ENCODE results near the gene EDIL3.

Gene EDIL3

DNA sequence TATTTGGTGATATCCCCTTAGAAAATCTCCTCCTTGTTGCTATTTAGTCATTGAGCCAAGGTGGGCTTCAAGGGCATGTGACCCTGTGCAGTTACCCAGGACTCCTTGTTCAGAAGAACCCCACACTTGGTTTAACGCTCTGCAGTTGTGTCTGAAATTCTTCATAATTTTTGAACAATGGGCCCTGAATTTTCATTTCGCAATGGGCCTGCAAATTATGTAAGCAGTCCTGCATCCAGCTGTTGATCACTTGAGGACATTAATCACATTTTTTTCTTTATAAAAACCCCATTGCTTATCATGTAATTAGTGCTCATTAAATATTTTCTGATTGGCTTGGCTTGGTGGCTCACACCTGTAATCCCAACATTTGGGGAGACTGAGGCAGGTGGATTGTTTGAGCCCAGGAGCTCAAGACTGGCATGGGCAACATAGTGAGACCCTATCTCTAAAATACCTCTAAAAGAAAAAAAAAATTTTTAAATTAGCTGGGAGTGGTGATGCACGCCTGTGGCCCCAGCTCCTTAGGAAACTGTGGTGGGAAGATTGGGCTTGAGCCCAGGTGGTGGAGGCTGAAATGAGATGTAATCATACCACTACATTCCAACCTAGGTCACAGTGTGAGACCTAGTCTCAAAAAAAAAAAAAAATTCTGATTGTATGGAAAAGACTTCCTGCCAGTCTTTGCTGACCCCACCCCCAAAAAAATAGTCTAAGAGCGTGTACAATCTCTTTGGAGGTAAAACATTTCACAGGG lies 469.8 kb downstream of the EDIL3 start:
- no peaks in the 10 kb centered on the region for H3K27me3 ChIP-seq (ENCODE audit: control insufficient read depth, insufficient read depth, low read length)
- no peaks in the 10 kb centered on the region for H3K36me3 ChIP-seq (ENCODE audit: control insufficient read depth, low read depth, low read length)
- no peak overlapping the region for H3K9ac ChIP-seq (ENCODE audit: low read length)
- no peak overlapping the region for H3K27ac ChIP-seq (ENCODE audit: low read length)
- peaks cover 9% of the 10 kb centered on the region for H3K4me1 ChIP-seq (ENCODE audit: control insufficient read depth, low read depth, low read length)
- H3K4me3 ChIP-seq (ENCODE audit: low read length), result no peak overlapping the region
- no peaks in the 10 kb centered on the region for H3K9me3 ChIP-seq (ENCODE audit: control insufficient read depth, low read depth, low read length)

DNA sequence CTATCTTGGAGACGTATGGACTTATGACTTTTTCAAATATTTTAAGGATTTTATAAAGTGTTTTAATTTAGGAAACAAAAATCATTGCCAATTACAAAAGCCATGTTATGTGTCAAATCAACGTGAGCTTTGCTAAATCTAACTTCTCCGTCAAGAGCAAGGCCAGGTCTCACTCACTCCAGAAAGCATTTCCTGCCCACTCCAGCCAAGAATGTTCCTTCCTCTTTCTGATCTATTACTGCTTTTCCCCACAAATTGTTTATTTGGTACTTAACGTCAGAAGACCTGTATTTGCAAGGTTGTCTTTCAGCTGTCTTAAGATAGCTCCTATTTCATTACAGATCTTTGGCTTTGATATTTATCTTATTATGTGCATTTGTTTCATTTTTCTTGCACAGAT lies 470.5 kb downstream of the EDIL3 start:
- no peaks in the 10 kb centered on the region for H3K36me3 ChIP-seq (ENCODE audit: control insufficient read depth, low read depth, low read length)
- H3K27ac ChIP-seq (ENCODE audit: low read length), result no peak overlapping the region

DNA sequence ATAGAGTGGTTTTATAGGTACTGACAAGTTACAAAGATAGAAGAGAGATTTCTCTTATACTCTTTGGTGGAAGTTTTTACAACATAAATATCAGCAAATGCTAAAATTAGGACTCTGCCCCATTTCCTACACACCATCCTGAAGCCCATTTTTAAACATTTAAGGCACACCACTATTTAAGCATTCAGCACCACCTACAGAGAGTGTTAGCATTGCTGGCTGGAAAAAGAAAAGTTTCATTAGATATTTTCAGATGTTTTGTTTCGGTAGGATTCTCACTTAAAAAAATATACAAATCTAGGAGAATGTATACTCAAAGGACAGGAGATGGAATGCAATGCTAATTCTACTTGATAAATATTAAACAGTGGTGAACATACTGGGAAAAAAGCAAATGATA lies 471.1 kb downstream of the EDIL3 start:
- Histone ChIP-seq H3K27ac (ENCODE audit: low read length) (no peak overlapping the region), H3K27me3 (ENCODE audit: control insufficient read depth, insufficient read depth, low read length) (no peaks in the 10 kb centered on the region), H3K4me3 (ENCODE audit: low read length) (no peak overlapping the region), H3K9ac (ENCODE audit: low read length) (no peak overlapping the region), H3K9me3 (ENCODE audit: control insufficient read depth, low read depth, low read length) (no peaks in the 10 kb centered on the region), H3K4me1 (ENCODE audit: control insufficient read depth, low read depth, low read length) (no peaks in the 10 kb centered on the region), H3K36me3 (ENCODE audit: control insufficient read depth, low read depth, low read length) (no peaks in the 10 kb centered on the region)

More for the DNA sequence above, 470.5 kb downstream of the EDIL3 start:
- Histone ChIP-seq H3K9ac (ENCODE audit: low read length) (no peak overlapping the region), H3K9me3 (ENCODE audit: control insufficient read depth, low read depth, low read length) (no peaks in the 10 kb centered on the region), H3K4me1 (ENCODE audit: control insufficient read depth, low read depth, low read length) (peaks cover 6% of the 10 kb centered on the region), H3K27me3 (ENCODE audit: control insufficient read depth, insufficient read depth, low read length) (no peaks in the 10 kb centered on the region), H3K4me3 (ENCODE audit: low read length) (no peak overlapping the region)

DNA sequence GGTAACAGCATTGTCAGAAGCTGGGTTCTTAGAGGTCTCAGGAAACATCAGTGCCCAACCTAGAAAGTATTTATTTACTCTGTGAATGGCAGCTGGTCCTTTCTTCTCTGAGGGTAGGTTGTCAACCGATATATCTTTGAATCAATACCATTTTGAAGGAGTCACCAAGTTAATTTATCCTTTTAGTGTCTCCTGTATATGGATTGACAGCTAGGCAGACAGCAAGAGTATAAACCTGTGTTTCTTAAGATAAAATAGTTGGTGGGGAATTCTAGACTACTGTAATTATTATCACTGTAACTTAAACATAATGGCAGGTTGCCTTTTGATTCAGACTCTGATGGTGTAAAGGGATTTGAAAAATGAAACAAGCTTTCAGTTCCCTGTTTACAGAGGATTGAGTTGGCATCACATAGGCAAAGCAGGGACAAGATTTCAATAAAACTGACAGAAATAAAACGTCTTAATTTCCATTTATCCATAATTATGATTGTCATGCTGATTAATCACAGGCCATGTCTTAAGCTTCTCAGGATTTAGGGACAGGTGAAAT lies 473.2 kb downstream of the EDIL3 start:
- Histone ChIP-seq H3K27me3 (ENCODE audit: control insufficient read depth, insufficient read depth, low read length) (no peaks in the 10 kb centered on the region), H3K27ac (ENCODE audit: low read length) (no peak overlapping the region), H3K36me3 (ENCODE audit: control insufficient read depth, low read depth, low read length) (no peaks in the 10 kb centered on the region), H3K4me3 (ENCODE audit: low read length) (no peak overlapping the region), H3K4me1 (ENCODE audit: control insufficient read depth, low read depth, low read length) (no peaks in the 10 kb centered on the region), H3K9ac (ENCODE audit: low read length) (no peak overlapping the region), H3K9me3 (ENCODE audit: control insufficient read depth, low read depth, low read length) (no peaks in the 10 kb centered on the region)

DNA sequence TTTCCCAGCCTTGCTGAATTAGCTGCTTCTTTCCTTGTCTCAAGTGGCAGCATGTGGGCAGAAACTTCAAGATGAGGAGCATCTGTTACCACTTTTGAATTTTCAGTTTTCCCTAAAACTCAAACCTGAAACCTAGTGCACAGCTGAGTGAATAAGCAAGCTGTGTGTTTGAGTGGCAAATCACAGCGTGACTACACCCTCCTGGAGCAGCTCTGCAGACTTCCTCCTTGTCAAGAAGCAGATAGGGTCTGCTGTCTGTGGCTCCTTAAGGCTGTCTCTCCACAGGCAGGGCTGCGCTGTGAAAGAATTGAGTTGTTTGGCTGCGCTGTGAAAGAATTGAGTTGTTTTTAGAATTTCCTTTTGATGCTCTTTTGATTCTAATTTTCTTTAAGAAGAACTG lies 484.4 kb downstream of the EDIL3 start:
- no peaks in the 10 kb centered on the region for H3K9me3 ChIP-seq (ENCODE audit: control insufficient read depth, low read depth, low read length)
- H3K4me1 ChIP-seq (ENCODE audit: control insufficient read depth, low read depth, low read length), result no peaks in the 10 kb centered on the region
- no peak overlapping the region for H3K9ac ChIP-seq (ENCODE audit: low read length)
- no peak overlapping the region for H3K27ac ChIP-seq (ENCODE audit: low read length)
- no peaks in the 10 kb centered on the region for H3K27me3 ChIP-seq (ENCODE audit: control insufficient read depth, insufficient read depth, low read length)
- no peak overlapping the region for H3K4me3 ChIP-seq (ENCODE audit: low read length)
- H3K36me3 ChIP-seq (ENCODE audit: control insufficient read depth, low read depth, low read length), result no peaks in the 10 kb centered on the region

DNA sequence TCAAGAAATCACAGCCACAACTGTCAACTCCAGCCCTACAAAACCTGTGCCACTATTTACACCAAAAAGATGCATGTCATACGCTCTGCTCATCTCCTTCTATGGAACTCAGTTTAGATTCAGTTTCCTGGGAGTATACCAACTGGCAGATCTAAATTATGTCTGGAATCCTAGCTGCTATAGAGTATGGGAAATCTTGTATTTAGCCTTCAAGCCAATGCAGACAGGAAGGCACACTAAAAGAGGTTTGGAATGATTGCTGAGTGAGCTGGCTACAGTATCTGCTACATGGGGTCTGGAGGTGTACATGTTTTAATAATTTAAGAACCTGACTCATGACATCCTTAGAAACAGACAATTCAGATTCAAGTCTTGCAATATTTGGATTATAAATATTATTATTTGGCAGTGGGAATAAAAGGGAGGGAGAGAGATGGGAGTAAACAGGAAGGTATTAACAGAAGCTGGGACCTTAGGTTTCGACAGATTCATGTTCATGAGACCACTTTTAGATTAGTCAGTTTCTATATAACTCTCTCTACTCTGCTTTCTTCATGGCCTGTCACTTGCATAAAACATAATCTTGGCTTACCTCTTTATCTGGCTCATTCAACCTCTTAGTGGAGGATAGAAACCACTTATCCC lies 485.2 kb downstream of the EDIL3 start:
- no peaks in the 10 kb centered on the region for H3K4me1 ChIP-seq (ENCODE audit: control insufficient read depth, low read depth, low read length)
- no peaks in the 10 kb centered on the region for H3K27me3 ChIP-seq (ENCODE audit: control insufficient read depth, insufficient read depth, low read length)
- H3K9ac ChIP-seq (ENCODE audit: low read length), result no peak overlapping the region
- no peaks in the 10 kb centered on the region for H3K9me3 ChIP-seq (ENCODE audit: control insufficient read depth, low read depth, low read length)
- H3K36me3 ChIP-seq (ENCODE audit: control insufficient read depth, low read depth, low read length), result no peaks in the 10 kb centered on the region
- H3K27ac ChIP-seq (ENCODE audit: low read length), result no peak overlapping the region
- H3K4me3 ChIP-seq (ENCODE audit: low read length), result no peak overlapping the region

DNA sequence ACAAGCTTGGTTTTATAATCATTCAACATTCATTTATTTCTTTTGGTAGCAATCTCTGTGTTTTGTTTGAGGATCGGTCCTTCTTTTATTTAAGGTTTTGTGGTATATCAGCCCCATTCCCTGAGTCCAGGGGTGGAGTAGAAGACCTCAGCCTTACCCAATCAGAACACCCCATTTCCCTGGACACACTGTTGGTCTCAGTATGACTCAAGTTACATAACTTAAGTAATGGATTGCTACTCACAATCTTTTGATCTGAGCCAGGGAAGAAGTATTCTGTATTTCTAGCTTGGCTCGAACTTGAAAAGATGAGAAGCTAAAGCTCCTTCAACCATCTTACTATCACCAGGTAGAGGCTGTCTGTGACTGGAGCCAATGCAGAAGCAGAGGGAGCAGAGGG lies 488.8 kb downstream of the EDIL3 start:
- Histone ChIP-seq H3K4me3 (ENCODE audit: low read length) (no peak overlapping the region), H3K9me3 (ENCODE audit: control insufficient read depth, low read depth, low read length) (no peaks in the 10 kb centered on the region), H3K4me1 (ENCODE audit: control insufficient read depth, low read depth, low read length) (no peaks in the 10 kb centered on the region), H3K27me3 (ENCODE audit: control insufficient read depth, insufficient read depth, low read length) (no peaks in the 10 kb centered on the region), H3K27ac (ENCODE audit: low read length) (no peak overlapping the region), H3K9ac (ENCODE audit: low read length) (no peak overlapping the region), H3K36me3 (ENCODE audit: control insufficient read depth, low read depth, low read length) (no peaks in the 10 kb centered on the region)

DNA sequence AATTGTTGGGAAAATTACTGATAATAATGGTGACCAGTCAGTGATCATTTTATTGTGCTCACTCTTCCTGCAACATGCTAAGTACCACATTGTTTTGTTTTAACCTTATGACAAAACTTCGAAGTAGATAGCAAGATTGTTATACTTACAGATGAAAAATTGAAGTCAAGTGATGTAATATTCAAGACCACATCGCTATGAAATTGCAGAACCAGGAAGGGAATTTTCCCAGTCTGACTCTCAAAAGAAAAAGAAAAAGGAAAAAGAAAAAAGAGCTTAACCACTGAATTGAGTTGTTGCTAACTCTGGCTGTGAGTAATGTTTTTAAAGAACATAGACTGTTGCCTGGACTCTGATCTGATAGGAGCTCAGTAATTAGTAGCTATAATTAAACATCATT lies 493.4 kb downstream of the EDIL3 start:
- H3K27me3 ChIP-seq (ENCODE audit: control insufficient read depth, insufficient read depth, low read length), result no peaks in the 10 kb centered on the region
- H3K9ac ChIP-seq (ENCODE audit: low read length), result no peak overlapping the region
- H3K4me1 ChIP-seq (ENCODE audit: control insufficient read depth, low read depth, low read length), result no peaks in the 10 kb centered on the region
- H3K36me3 ChIP-seq (ENCODE audit: control insufficient read depth, low read depth, low read length), result no peaks in the 10 kb centered on the region
- H3K9me3 ChIP-seq (ENCODE audit: control insufficient read depth, low read depth, low read length), result no peaks in the 10 kb centered on the region
- no peak overlapping the region for H3K4me3 ChIP-seq (ENCODE audit: low read length)
- no peak overlapping the region for H3K27ac ChIP-seq (ENCODE audit: low read length)

Measured in iPS-18a (cell line).